ENCODE measurements around the gene ZNF432.

ZNF432 gene

GRCh38 chr19:51994048-51994644 is 54.5 kb downstream of the ZNF432 start:
- peak overlapping the region in 1 of 2 donors; percentile 53 for H3K4me3 ChIP-seq (ENCODE audit: low read depth in 1 of 2, low read length in 2 of 2)
- H3K9me3 ChIP-seq (ENCODE audit: low read length): peaks cover 67% of the 10 kb centered on the region
- no peak overlapping the region for H3K9ac ChIP-seq (ENCODE audit: low read length)
- no peaks in the 10 kb centered on the region for H3K27me3 ChIP-seq (ENCODE audit: control insufficient read depth in 1 of 2, insufficient read depth in 2 of 2, low read length in 2 of 2)
- no peaks in the 10 kb centered on the region for H3K4me1 ChIP-seq (ENCODE audit: insufficient read depth, low read length)
- H3K36me3 ChIP-seq (ENCODE audit: insufficient read depth, low read length): peaks cover 58% of the 10 kb centered on the region
- no peak overlapping the region for H3K27ac ChIP-seq (ENCODE audit: low read depth, low read length)

- no peaks in the 10 kb centered on the region for H3K4me1 ChIP-seq (ENCODE audit: insufficient read depth, low read length)
- H3K27ac ChIP-seq (ENCODE audit: low read depth, low read length): no peak overlapping the region
- peaks cover 52% of the 10 kb centered on the region for H3K36me3 ChIP-seq (ENCODE audit: insufficient read depth, low read length)
- H3K9me3 ChIP-seq (ENCODE audit: low read length): peaks cover 68% of the 10 kb centered on the region
- no peak overlapping the region for H3K9ac ChIP-seq (ENCODE audit: low read length)
- peak overlapping the region in 1 of 2 donors; percentile 53 for H3K4me3 ChIP-seq (ENCODE audit: low read depth in 1 of 2, low read length in 2 of 2)
- no peaks in the 10 kb centered on the region for H3K27me3 ChIP-seq (ENCODE audit: control insufficient read depth in 1 of 2, insufficient read depth in 2 of 2, low read length in 2 of 2)
Observed at GRCh38 chr19:51993422-51993821, 55.2 kb downstream of the ZNF432 start.

GRCh38 chr19:51986309-51987291 is 62.0 kb downstream of the ZNF432 start, which contains the start of gene ZNF350:
TSS of gene ZNF350 (minus strand) at chr19:51986840. CDS start at chr19:51974360, 12,480 bp downstream.
- peak within 1 kb of the TSS; percentile 99 for H3K9ac ChIP-seq (ENCODE audit: low read length)
- no peaks in the 10 kb centered on the region for H3K4me1 ChIP-seq (ENCODE audit: insufficient read depth, low read length)
- H3K9me3 ChIP-seq (ENCODE audit: low read length): peaks cover 12% of the 10 kb centered on the region

GRCh38 chr19:51983361-51983760 is 65.3 kb downstream of the ZNF432 start:
- Histone ChIP-seq H3K9me3 (ENCODE audit: low read length) (peaks cover 10% of the 10 kb centered on the region), H3K4me1 (ENCODE audit: insufficient read depth, low read length) (no peaks in the 10 kb centered on the region)

More at GRCh38 chr19:51986309-51987291, 62.0 kb downstream of the ZNF432 start, which contains the start of gene ZNF350:
- Histone ChIP-seq H3K27me3 (ENCODE audit: control insufficient read depth in 1 of 2, insufficient read depth in 2 of 2, low read length in 2 of 2) (no peaks in the 10 kb centered on the region), H3K4me3 (ENCODE audit: low read depth in 1 of 2, low read length in 2 of 2) (peak within 1 kb of the TSS; percentile 66 to 95), H3K27ac (ENCODE audit: low read depth, low read length) (peak within 1 kb of the TSS; percentile 77), H3K36me3 (ENCODE audit: insufficient read depth, low read length) (peaks cover 4% of the 10 kb centered on the region)

More at GRCh38 chr19:51983361-51983760, 65.3 kb downstream of the ZNF432 start:
- Histone ChIP-seq H3K9ac (ENCODE audit: low read length) (no peak overlapping the region), H3K4me3 (ENCODE audit: low read depth in 1 of 2, low read length in 2 of 2) (no peak overlapping the region), H3K27me3 (ENCODE audit: control insufficient read depth in 1 of 2, insufficient read depth in 2 of 2, low read length in 2 of 2) (no peaks in the 10 kb centered on the region), H3K36me3 (ENCODE audit: insufficient read depth, low read length) (peaks cover 4% of the 10 kb centered on the region), H3K27ac (ENCODE audit: low read depth, low read length) (no peak overlapping the region)
